NCI-H2081 treated with DMSO at 0.1 percent for 48 hours (cell line): ENCODE data around the gene SCNN1B.
"Not testable (repeated sequence)": the region's sequence is repeated elsewhere in the genome, so short reads cannot be mapped to it uniquely, and the experiment has no call there.

Experiments used
- DNase-seq: peaks from one replicate; lab custom pipeline; 2025; lab: John Stamatoyannopoulos, UW

The SCNN1B gene

GRCh38 chr16:23355106-23355670 lies 53.1 kb downstream of the SCNN1B start:
- DNase-seq: no peak

DNA sequence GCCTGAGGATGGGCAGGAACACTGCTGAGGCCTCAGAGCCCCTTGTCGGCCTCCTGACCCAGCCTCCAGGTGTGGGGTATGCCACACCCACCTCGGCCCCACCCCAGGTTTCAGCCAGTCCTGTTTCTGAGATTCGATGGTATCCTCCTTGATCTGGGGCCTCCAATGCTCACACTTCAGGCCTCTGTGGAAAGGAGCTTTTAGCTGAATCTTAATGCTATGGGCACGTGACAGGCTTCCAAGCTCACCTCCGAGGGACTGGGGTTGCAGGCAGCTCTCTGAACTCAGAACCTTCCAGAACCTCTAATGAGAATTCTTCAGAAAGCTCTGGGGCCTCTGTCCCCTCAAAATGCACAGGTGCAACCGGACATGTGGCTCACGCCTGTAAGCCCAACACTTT lies 54.8 kb downstream of the SCNN1B start:
- DNase-seq: no peak

DNA sequence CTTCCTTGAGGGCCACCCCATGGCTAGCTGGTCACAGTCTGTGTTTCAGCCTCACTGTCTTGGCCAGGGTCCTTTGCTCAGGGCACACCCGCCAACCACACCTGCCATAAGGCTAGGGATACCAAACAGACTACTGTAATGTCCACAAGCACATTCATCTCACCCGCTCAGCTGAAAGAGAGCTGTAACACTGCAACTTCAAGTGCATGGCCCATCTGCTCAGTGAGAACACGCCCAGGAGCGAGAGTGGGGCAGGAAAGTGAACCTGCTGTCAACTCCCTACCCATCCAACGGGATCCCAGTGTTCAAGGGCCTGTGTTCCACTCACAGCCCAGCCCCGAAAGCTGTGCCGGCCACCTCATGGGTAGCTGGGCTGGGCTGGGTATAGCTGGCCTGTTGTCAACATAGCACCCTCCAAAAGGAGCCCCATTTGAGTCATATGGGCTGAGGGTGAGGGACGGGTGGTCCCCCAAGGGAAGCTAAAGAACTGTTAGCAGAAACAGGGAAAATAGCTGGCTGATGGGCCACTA lies 55.7 kb downstream of the SCNN1B start:
- DNase-seq: no peak

DNA sequence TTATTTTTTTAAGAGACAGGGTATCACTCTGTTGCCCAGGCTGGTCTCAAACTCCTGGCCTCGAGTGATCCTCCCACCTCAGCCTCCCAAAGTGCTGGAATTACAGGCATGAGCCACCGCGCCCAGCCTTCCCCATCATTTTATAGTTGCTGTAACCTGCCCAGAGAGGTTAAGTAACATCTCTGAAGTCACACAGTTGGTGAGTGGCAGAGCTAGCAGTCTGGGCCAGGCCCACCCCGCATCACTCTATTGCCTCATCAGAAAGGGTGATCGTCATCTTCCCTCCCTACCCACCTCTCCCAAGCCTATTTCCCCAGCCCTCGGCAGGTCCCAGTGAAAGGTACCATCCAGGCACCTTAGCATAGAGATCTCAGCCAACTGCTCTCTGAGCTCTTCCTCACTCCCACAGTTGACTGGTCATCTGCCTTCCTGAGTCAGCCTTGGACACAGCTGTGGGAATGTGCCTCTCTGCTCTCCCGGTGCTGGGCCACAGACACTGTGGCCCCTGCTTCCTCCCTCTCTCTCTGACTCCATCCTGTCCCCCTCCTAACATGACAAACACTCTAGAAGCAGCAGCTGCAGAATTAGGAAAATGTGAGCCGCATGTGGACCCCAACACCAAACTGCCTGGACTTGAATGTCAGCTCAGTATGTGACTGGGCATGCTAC lies 57.1 kb downstream of the SCNN1B start:
- no peak for DNase-seq

DNA sequence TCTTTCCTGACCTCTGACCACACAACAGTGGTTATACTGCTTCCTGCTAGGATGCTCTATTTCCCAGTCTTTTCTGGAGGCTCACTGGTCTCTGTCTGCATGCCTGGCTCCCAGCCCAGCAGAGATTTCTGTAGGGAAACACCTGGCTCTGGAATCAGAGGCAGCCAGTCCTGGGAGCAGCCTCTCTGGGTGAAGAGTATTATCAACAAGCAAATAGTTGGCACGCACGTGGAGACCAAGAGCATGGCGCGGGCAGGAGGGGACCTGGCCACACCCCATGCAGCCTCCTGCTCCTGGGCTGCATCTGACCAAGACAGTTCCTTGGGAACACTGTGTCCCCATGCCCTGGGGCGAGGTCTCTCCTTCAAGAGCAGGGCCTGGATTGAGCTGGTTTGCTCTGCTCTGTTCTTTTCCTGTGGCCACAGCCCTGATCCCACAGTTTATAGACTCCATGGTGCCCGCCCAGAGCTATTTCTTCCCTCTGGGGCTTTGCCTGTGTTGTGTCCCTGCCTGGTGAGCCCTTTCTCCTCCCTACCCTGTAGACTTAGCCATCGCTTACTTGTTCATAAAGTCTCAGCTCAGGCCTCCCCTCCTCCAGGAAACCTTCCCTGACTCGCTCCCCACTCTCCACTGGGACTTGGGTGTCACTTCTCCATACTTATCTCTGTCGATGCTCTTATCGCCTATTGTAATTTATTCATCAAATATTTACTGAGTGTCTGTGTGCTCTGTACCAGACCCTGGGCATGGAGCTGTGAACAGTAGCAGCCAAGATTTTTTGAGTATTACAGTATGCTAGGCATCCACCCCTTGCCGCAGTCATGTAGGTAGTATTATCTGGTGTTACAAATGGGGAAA lies 60.6 kb downstream of the SCNN1B start:
- DNase-seq: no peak

- no peak for DNase-seq
Observed at GRCh38 chr16:23365602-23366240, 63.6 kb downstream of the SCNN1B start.

DNA sequence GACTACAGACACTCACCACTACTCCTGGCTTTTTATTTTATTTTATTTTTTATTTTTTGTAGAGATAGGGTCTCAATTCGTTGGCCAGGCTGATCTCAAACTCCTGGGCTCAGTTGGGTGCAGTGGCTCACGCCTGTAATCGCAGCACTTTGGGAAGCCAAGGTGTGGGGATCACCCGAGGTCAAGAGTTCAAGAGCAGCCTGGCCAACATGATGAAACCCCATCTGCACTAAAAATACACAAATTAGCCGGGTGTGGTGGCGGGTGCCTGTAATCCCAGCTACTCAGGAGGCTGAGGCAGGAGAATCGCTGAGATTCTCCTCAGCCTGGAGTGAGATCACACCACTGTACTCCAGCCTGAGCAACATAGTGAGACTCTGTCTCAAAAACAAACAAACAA lies 64.2 kb downstream of the SCNN1B start:
- not testable (repeated sequence) for DNase-seq

DNA sequence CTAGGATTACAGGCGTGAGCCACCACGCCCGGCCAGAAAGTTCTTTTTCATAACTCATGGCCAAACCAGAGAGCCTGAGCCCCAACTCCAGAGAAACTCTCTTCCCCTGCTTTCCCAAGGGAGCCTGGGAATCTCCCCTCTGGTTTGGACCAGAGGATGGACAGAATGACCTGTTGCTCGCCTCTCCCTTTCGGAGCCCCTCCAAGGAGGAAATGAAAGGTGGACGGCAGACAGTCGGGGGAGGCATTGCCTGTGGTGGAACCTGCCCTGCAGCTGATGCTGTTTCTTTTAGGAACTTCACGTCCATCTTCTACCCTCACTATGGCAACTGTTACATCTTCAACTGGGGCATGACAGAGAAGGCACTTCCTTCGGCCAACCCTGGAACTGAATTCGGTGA lies 65.5 kb downstream of the SCNN1B start:
- DNase-seq: no peak

- no peak for DNase-seq
Observed at GRCh38 chr16:23367988-23368387, 65.9 kb downstream of the SCNN1B start.

- DNase-seq: no peak
Observed at GRCh38 chr16:23368469-23368868, 66.4 kb downstream of the SCNN1B start.

DNA sequence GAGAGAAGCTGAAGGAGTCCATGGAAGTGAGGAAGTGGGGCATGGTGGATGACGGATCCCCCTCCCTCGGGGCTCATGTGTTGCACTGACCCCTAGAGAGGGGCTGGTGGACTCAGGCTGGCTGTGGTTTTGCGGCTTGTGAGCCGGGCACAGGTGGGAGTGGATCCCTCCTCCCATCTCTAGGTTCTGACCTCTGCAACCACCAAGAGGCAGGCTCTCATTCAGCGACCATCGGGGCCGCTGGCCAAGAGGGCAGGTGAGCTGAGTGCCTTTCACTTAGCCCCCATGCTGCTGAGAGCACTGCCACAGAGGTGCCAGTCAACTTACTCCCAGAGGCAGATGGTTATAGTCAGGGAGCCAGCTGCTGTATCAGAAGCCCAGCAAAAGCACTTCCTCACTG lies 67.3 kb downstream of the SCNN1B start:
- no peak for DNase-seq

DNA sequence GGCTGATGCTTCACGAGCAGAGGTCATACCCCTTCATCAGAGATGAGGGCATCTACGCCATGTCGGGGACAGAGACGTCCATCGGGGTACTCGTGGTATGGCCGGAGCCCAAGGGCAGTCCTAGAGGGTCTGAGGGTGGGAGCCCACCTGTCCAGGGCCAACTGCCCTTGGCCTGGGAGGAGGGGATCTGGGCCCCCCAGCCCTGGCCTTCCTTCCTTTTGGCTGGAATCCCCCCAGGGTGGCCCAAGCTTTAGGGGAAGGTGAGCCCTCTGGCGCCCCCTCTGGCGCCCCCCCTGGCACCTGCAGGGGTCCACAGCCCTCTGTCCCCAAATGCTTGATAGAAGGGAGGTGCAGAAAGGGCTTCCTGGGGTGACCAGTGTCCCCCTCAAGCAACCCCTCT lies 69.3 kb downstream of the SCNN1B start:
- no peak for DNase-seq

- DNase-seq: no peak
Observed at GRCh38 chr16:23373436-23374219, 71.5 kb downstream of the SCNN1B start.

GRCh38 chr16:23374721-23375510 lies 72.8 kb downstream of the SCNN1B start:
- DNase-seq: no peak

DNA sequence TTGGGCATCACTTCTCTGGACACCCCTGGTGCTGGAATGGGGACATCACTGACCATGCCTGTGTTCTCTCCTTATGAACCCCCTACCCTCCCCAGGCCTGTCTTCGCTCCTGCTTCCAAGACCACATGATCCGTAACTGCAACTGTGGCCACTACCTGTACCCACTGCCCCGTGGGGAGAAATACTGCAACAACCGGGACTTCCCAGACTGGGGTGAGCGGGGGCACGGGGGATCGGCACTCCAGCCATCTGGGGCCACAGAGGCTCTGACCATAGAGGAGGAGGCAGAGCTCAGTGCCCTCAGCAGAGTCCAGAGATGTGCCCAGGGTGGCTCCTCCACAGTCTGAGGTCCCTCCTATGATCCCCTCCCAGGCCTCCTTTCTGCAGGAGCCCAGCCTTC lies 73.5 kb downstream of the SCNN1B start:
- DNase-seq: no peak

- no peak for DNase-seq
Observed at GRCh38 chr16:23377071-23377931, 75.2 kb downstream of the SCNN1B start.

- no peak for DNase-seq
Observed at GRCh38 chr16:23378256-23378655, 76.2 kb downstream of the SCNN1B start.

- DNase-seq: no peak
Observed at GRCh38 chr16:23378921-23379320, 76.8 kb downstream of the SCNN1B start.

- no peak for DNase-seq
Observed at GRCh38 chr16:23379707-23380106, 77.6 kb downstream of the SCNN1B start.

- DNase-seq: no peak
Observed at GRCh38 chr16:23380501-23380951, 78.4 kb downstream of the SCNN1B start.
